ENCODE data around the gene FSIP1. TPM values are rescaled to one million over a fixed set of nuclear protein-coding genes. Genes with fewer than 3 reads are reported as not detected.

Gene FSIP1
- polyA plus RNA-seq, 3 donors = 0.10 to 0.48 (median 0.21) TPM

DNA sequence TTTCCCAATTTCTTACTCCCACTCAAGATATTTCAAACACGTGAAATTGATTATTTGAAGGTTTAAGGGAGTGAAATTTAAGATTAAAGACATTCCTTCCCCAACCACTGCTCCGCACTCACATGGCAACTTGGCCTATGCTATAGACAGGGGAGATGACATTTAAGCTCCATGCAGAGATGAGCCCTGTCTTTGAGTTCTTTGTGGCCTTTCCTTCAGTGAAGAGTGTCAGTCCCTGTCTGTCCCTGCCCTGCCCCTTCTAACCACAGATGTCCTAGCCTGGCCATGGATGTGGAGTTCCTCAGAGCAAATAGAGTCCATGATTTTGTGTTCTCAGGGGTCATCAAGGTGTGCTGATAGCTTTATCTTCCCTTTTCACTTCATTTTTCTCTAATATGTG, 231.2 kb downstream of the FSIP1 start:
- intact Hi-C loops (cut with micrococcal nuclease) = no loop called here
- H3K27ac ChIP-seq (ENCODE audit: low read depth in 1 of 2, low read length in 2 of 2) = no peak overlapping the region
- TF ChIP-seq, protein P1, sequence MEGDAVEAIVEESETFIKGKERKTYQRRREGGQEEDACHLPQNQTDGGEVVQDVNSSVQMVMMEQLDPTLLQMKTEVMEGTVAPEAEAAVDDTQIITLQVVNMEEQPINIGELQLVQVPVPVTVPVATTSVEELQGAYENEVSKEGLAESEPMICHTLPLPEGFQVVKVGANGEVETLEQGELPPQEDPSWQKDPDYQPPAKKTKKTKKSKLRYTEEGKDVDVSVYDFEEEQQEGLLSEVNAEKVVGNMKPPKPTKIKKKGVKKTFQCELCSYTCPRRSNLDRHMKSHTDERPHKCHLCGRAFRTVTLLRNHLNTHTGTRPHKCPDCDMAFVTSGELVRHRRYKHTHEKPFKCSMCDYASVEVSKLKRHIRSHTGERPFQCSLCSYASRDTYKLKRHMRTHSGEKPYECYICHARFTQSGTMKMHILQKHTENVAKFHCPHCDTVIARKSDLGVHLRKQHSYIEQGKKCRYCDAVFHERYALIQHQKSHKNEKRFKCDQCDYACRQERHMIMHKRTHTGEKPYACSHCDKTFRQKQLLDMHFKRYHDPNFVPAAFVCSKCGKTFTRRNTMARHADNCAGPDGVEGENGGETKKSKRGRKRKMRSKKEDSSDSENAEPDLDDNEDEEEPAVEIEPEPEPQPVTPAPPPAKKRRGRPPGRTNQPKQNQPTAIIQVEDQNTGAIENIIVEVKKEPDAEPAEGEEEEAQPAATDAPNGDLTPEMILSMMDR (IDR thresholded peaks at IDR 0.05) = no peak
- no peaks in the 10 kb centered on the region for H3K79me2 ChIP-seq (ENCODE audit: insufficient read depth, low read length)
- no peaks in the 10 kb centered on the region for H4K20me1 ChIP-seq (ENCODE audit: insufficient read depth, low read length)
- Mint-ChIP-seq H3K27ac (no peak overlapping the region), H3K36me3 (no peaks in the 10 kb centered on the region), H3K4me1 (peaks cover 16% of the 10 kb centered on the region), H3K27me3 (ENCODE audit: low read depth in 3 of 3) (peaks cover 10 to 14% (median 10%) of the 10 kb centered on the region in 3 donors), H3K4me3 (peak overlapping the region in 1 of 2 donors; percentile 18), H3K9me3 (peaks cover 0 to 8% (median 5%) of the 10 kb centered on the region in 7 donors)
- H3K36me3 ChIP-seq (replicated peaks in 1 of 2; ENCODE audit: control insufficient read depth in 1 of 2, insufficient read depth in 2 of 2, low read length in 2 of 2) = no peaks in the 10 kb centered on the region
- no peak overlapping the region for H3K9ac ChIP-seq (ENCODE audit: insufficient read depth, low read length, poor library complexity, severe bottlenecking)
- H3K4me3 ChIP-seq (replicated peaks in 1 of 3; ENCODE audit: low read depth in 2 of 3, low read length in 3 of 3) = no peak overlapping the region
- H3K27me3 ChIP-seq (ENCODE audit: control insufficient read depth in 2 of 2, insufficient read depth in 2 of 2, low read length in 2 of 2) = peaks cover 4 to 7% of the 10 kb centered on the region in 2 donors
- H3K4me2 ChIP-seq (replicated peaks; ENCODE audit: extremely low read depth, low read length, poor library complexity, severe bottlenecking) = no peak overlapping the region
- no peak for DNase-seq
- H3K4me1 ChIP-seq (ENCODE audit: control insufficient read depth in 1 of 2, insufficient read depth in 2 of 2, low read length in 2 of 2) = peaks cover 8 to 11% of the 10 kb centered on the region in 2 donors
- no CpG with 5 or more reads among the region's 2 CpGs for WGBS (ENCODE audit: insufficient coverage)
- no peaks in the 10 kb centered on the region for H3K9me3 ChIP-seq (replicated peaks in 1 of 2; ENCODE audit: control insufficient read depth in 1 of 2, insufficient read depth in 1 of 2, low read length in 2 of 2)
- no peak overlapping the region for H2AFZ ChIP-seq (ENCODE audit: insufficient read depth, low read depth, low read length, poor library complexity, severe bottlenecking)

Other genes with a start within 250 kb of the FSIP1 start
- 100 to 1,000 TPM in 1 of 3 donors, 10 to 100 TPM in 1, under 1 TPM in 1; 0.52 to 151 (median 55.4) TPM for gene THBS1, start 201.8 kb downstream of the FSIP1 start, polyA plus RNA-seq
- gene GPR176, start 137.4 kb upstream of the FSIP1 start, polyA plus RNA-seq = under 1 TPM in 2 of 3 donors, not detected in 1; 0.08 to 0.18 TPM
- 10 to 100 TPM; 16.1 to 24.5 (median 19.8) TPM for gene EIF2AK4, start 151.3 kb upstream of the FSIP1 start, polyA plus RNA-seq

Measured in CD14-positive monocyte (primary cell).